A549 (cell line): ENCODE data around the gene GAGE13. TPM values are rescaled to one million over a fixed set of nuclear protein-coding genes. Genes with fewer than 3 reads are reported as not detected.
"Not testable (repeated sequence)": the region's sequence is repeated elsewhere in the genome, so short reads cannot be mapped to it uniquely, and the experiment has no call there.

ENCODE experiments used
- ATAC-seq, 2 experiments: fragments of 200-7000 bp in 1 of 2; fragments of >200 bp in 1 of 2; cut with Nextera tagmentation in 1 of 2; cut with Tn5 transposase in 1 of 2; 3 replicates each; pipeline versions ENCODE4 v1.8.0 to v1.9.1; 2018 to 2020; ENCODE audit warnings: mild to moderate bottlenecking in 1 of 2, moderate library complexity in 1 of 2
- CTCF ChIA-PET: fragments of 300-600 bp; sonication (Branson Sonifier 250); formaldehyde crosslinking; extraction: SDS; loops from one replicate; lab custom pipeline; 2021; ENCODE audit warnings: antibody characterized with exemption, inconsistent platforms; lab: Yijun Ruan, JAX
- POLR2A ChIA-PET: fragments of 350-600 bp; formaldehyde crosslinking; extraction: SDS; loops from one replicate; lab custom pipeline; 2021; ENCODE audit warnings: antibody characterized with exemption, inconsistent platforms; lab: Yijun Ruan, JAX
- DNase-seq, 2 experiments: peaks; one replicate each; pipeline versions ENCODE4 v3.0.0 to v3.0.0-alpha.2; 2011 to 2016; ENCODE audit warnings: low read depth in 1 of 2, low spot score in 1 of 2
- FAIRE-seq: peaks from 2 replicates; lab custom pipeline; 2011; peaks lifted over from hg19 to GRCh38; lab: Jason Lieb, UNC
- H3K27ac ChIP-seq, 2 experiments: fragments of >200 bp; sonication (Bioruptor Twin); formaldehyde crosslinking; 3 replicates each; pipeline ENCODE4 v1.5.1; 2016 to 2017
- H3K4me1 ChIP-seq: fragments of >200 bp; sonication (Bioruptor Twin); formaldehyde crosslinking; 3 replicates; pipeline ENCODE4 v1.6.1; 2016
- H3K4me2 ChIP-seq: fragments of >200 bp; sonication (Bioruptor Twin); formaldehyde crosslinking; 3 replicates; pipeline ENCODE4 v1.6.1; 2016
- H3K4me3 ChIP-seq: fragments of >200 bp; sonication (Bioruptor Twin); formaldehyde crosslinking; 3 replicates; pipeline ENCODE4 v1.5.1; 2016
- H3K9me3 ChIP-seq: fragments of >200 bp; sonication (Bioruptor Twin); formaldehyde crosslinking; 3 replicates; pipeline ENCODE4 v1.6.1; 2016
- BHLHE40 ChIP-seq: IDR thresholded peaks from 2 replicates; pipeline ENCODE4 v1.6.1; 2012; ENCODE audit warnings: low read depth, low read length, inconsistent platforms
- CBX2 ChIP-seq: fragments of 200-600 bp; sonication (generic); IDR thresholded peaks from 2 replicates; pipeline ENCODE4 v1.6.1; 2016; ENCODE audit warnings: low read depth, mild to moderate bottlenecking, borderline replicate concordance
- CBX8 ChIP-seq: fragments of 200-600 bp; sonication (generic); IDR thresholded peaks from 2 replicates; pipeline ENCODE4 v1.6.1; 2016
- CHD2 ChIP-seq: fragments of 150-350 bp; IDR thresholded peaks from 2 replicates; pipeline ENCODE4 v1.6.1; 2014; ENCODE audit warnings: low read length; ENCODE audit not compliant: partially characterized antibody
- CTCF ChIP-seq: fragments of >200 bp; sonication (Bioruptor Twin); formaldehyde crosslinking; IDR thresholded peaks from 3 replicates; pipeline ENCODE4 v1.5.1; 2016
- EHF ChIP-seq: fragments of 250-450 bp; sonication (Bioruptor Pico); IDR thresholded peaks from 2 replicates; pipeline ENCODE4 v1.5.0; 2020; ENCODE audit warnings: mild to moderate bottlenecking
- EHMT2 ChIP-seq: fragments of 200-600 bp; sonication (generic); IDR thresholded peaks from 2 replicates; pipeline ENCODE4 v1.6.1; 2016; ENCODE audit warnings: antibody characterized with exemption, low read depth, mild to moderate bottlenecking, moderate library complexity
- ESRRA ChIP-seq: fragments of 150-350 bp; IDR thresholded peaks from 2 replicates; pipeline ENCODE4 v1.6.1; 2014; ENCODE audit warnings: mild to moderate bottlenecking, low read length, borderline replicate concordance
- GATA3 ChIP-seq: IDR thresholded peaks from 2 replicates; pipeline ENCODE4 v1.6.1; 2012; ENCODE audit warnings: borderline replicate concordance
- HDAC2 ChIP-seq: fragments of 200-600 bp; sonication (generic); IDR thresholded peaks from 2 replicates; pipeline ENCODE4 v1.6.1; 2016
- HMGXB4 ChIP-seq: fragments of 250-450 bp; sonication (Bioruptor Pico); IDR thresholded peaks from 2 replicates; pipeline ENCODE4 v1.5.0; 2021; ENCODE audit warnings: mild to moderate bottlenecking, moderate library complexity, borderline replicate concordance
- HOXA7 ChIP-seq: fragments of 250-450 bp; sonication (Bioruptor Pico); IDR thresholded peaks from 2 replicates; pipeline ENCODE4 v1.5.0; 2020; ENCODE audit warnings: mild to moderate bottlenecking, moderate library complexity
- HOXB13 ChIP-seq: fragments of 250-450 bp; sonication (Bioruptor Pico); IDR thresholded peaks from 2 replicates; pipeline ENCODE4 v1.5.0; 2020; ENCODE audit warnings: low read depth, mild to moderate bottlenecking, moderate library complexity
- MAX ChIP-seq: IDR thresholded peaks from 2 replicates; pipeline ENCODE4 v1.6.1; 2012
- NPAS2 ChIP-seq: fragments of 250-450 bp; sonication (Bioruptor Pico); IDR thresholded peaks from 2 replicates; pipeline ENCODE4 v1.8.0; 2022; ENCODE audit warnings: mild to moderate bottlenecking, moderate library complexity, borderline replicate concordance
- RAD21 ChIP-seq, 2 experiments: fragments of >200 bp in 1 of 2; sonication (Bioruptor Twin) in 1 of 2; formaldehyde crosslinking in 1 of 2; IDR thresholded peaks in 1 of 2; conservative IDR thresholded peaks in 1 of 2; 2 replicates in 1 of 2; 3 replicates in 1 of 2; pipeline ENCODE4 v1.6.1; 2012 to 2018; ENCODE audit warnings: inconsistent platforms in 1 of 2
- RCOR1 ChIP-seq: fragments of 150-350 bp; IDR thresholded peaks from 2 replicates; pipeline ENCODE4 v1.6.1; 2014; ENCODE audit warnings: antibody characterized with exemption, low read length, low read depth
- RFX5 ChIP-seq: fragments of 450-650 bp; IDR thresholded peaks from 2 replicates; pipeline ENCODE4 v1.7.1; 2014; ENCODE audit warnings: antibody characterized with exemption, mild to moderate bottlenecking, moderate library complexity
- RNF2 ChIP-seq: fragments of 200-600 bp; sonication (generic); IDR thresholded peaks from 2 replicates; pipeline ENCODE4 v1.6.1; 2016; ENCODE audit warnings: low read depth, mild to moderate bottlenecking, antibody characterized with exemption, moderate library complexity, borderline replicate concordance
- SMC3 ChIP-seq: fragments of >200 bp; sonication (Bioruptor Twin); formaldehyde crosslinking; IDR thresholded peaks from 3 replicates; pipeline ENCODE4 v1.6.1; 2018; ENCODE audit warnings: inconsistent platforms
- SREBF2 ChIP-seq: fragments of 450-650 bp; IDR thresholded peaks from 2 replicates; pipeline ENCODE4 v1.6.1; 2014; ENCODE audit warnings: mild to moderate bottlenecking, moderate library complexity
- TFCP2L1 ChIP-seq: fragments of 250-450 bp; sonication (Bioruptor Pico); IDR thresholded peaks from 2 replicates; pipeline ENCODE4 v1.5.0; 2021; ENCODE audit warnings: mild to moderate bottlenecking
- TP53 ChIP-seq: fragments of 250-450 bp; sonication (Bioruptor Pico); IDR thresholded peaks from 2 replicates; pipeline ENCODE4 v1.5.0; 2021; ENCODE audit warnings: mild to moderate bottlenecking, moderate library complexity
- USF2 ChIP-seq: fragments of 450-650 bp; IDR thresholded peaks from 2 replicates; pipeline ENCODE4 v1.6.1; 2014; ENCODE audit warnings: antibody characterized with exemption
- ZFP36 ChIP-seq: fragments of 450-650 bp; IDR thresholded peaks from 2 replicates; pipeline ENCODE4 v1.6.1; 2014; ENCODE audit warnings: borderline replicate concordance; ENCODE audit not compliant: partially characterized antibody
- ZSCAN20 ChIP-seq: fragments of 250-450 bp; sonication (Bioruptor Pico); IDR thresholded peaks from 2 replicates; pipeline ENCODE4 v1.8.0; 2022; ENCODE audit warnings: mild to moderate bottlenecking, moderate library complexity
- WGBS: methylation state at CpG from one replicate; pipeline ENCODE4 v1.1.6; 2017; ENCODE audit errors: missing lambda C conversion rate; 5-methylcytosine and 5-hydroxymethylcytosine counted together
- polyA minus RNA-seq: library from RNA; depleted of rRNA, polyadenylated mRNA; stranded (reverse); fragments of >200 nt; gene quantifications from 2 replicates; pipeline ENCODE4 v1.2.3, GENCODE V29; 2011; rRNA and poly(A)+ RNA removed
- polyA plus RNA-seq, 4 experiments: library from polyadenylated mRNA; depleted of rRNA in 3 of 4; stranded (reverse); fragments of >200 nt; fragmentation: RNase III in 1 of 4; extraction: RNeasy Plus Mini Kit Qiagen cat#74134 plus additional on column Dnase treatment in 1 of 4; gene quantifications; 2 replicates in 3 of 4; 3 replicates in 1 of 4; pipeline ENCODE4 v1.2.3, GENCODE V29; 2011 to 2017

GAGE13 gene
- polyA plus RNA-seq (2011; rRNA removed) (not detected in 2 replicates), polyA plus RNA-seq (2017; fragmentation: RNase III; extraction: RNeasy Plus Mini Kit Qiagen cat#74134 plus additional on column Dnase treatment) (not detected in 3 replicates), polyA minus RNA-seq (not detected in 2 replicates)
- not detected in 2 replicates for polyA plus RNA-seq (2012; cell fraction: cytosol; rRNA removed)
- polyA plus RNA-seq (2012; cell fraction: nucleus; rRNA removed) = not detected in 2 replicates

- H3K9me3 ChIP-seq, POLR2A ChIA-PET, FAIRE-seq, H3K4me2 ChIP-seq, H3K4me3 ChIP-seq, ATAC-seq, DNase-seq, CTCF ChIA-PET, H3K27ac ChIP-seq, H3K4me1 ChIP-seq: not testable (repeated sequence)
- no CpG with 5 or more reads among the region's 16 CpGs for WGBS
Measured at GRCh38 chrX:49331282-49331681, at the start of gene GAGE13. TSS of gene GAGE13 (plus strand) at chrX:49331582. CDS start at chrX:49332738, 1,156 bp downstream.

GRCh38 chrX:49282647-49283011 is 48.8 kb upstream of the GAGE13 start:
- DNase-seq = peak in 1 of 2 experiments; percentile 38
- no peak for FAIRE-seq
- WGBS = 53% methylated on average over 11 of the region's 11 CpGs

GRCh38 chrX:49284212-49284611 is 47.2 kb upstream of the GAGE13 start:
- WGBS = 62% methylated on average over 3 of the region's 3 CpGs
- Histone ChIP-seq H3K4me3 (no peak overlapping the region), H3K9me3 (no peaks in the 10 kb centered on the region), H3K27ac (no peak overlapping the region), H3K4me1 (no peaks in the 10 kb centered on the region), H3K4me2 (no peak overlapping the region)
- ATAC-seq (no peak), FAIRE-seq (peak; percentile 46), DNase-seq (no peak)
- ChIA-PET POLR2A (no interaction called here), CTCF (interaction anchor here (1.0 kb wide), 1 partner anchor 23 kb away, joined by 3 read pairs; no protein-coding TSS in a partner anchor)
- TF ChIP-seq EHF (CRISPR knock-in tag) (no peak), HMGXB4 (no peak), CHD2 (no peak), HOXA7 (no peak), HDAC2 (no peak), USF2 (no peak), HOXB13 (CRISPR knock-in tag) (no peak), NPAS2 (no peak)

More at GRCh38 chrX:49282647-49283011, 48.8 kb upstream of the GAGE13 start:
- Histone ChIP-seq H3K4me1 (no peaks in the 10 kb centered on the region), H3K27ac (no peak overlapping the region), H3K4me2 (no peak overlapping the region), H3K9me3 (no peaks in the 10 kb centered on the region), H3K4me3 (no peak overlapping the region)
- peak; percentile 87 to 91 for ATAC-seq
- TF ChIP-seq CBX8 (no peak), SMC3 (no peak), ZSCAN20 (CRISPR knock-in tag) (no peak), MAX (no peak), USF2 (no peak), BHLHE40 (no peak), HOXB13 (CRISPR knock-in tag) (no peak), RFX5 (peak; percentile 73), RCOR1 (no peak), CHD2 (no peak), GATA3 (no peak), ZFP36 (no peak), SREBF2 (no peak), TP53 (CRISPR knock-in tag) (no peak), RAD21 (conservative IDR thresholded peaks at IDR 0.05 in 1 of 2, IDR thresholded peaks at IDR 0.05 in 1 of 2) (peak; percentile 10 to 11; a peak in 1 of 5 replicates), ESRRA (no peak), EHMT2 (no peak), CBX2 (no peak), RNF2 (no peak), CTCF (0 out of 3 replicates have a peak, but pooled peaks have one; percentile 13), TFCP2L1 (CRISPR knock-in tag) (no peak)
- ChIA-PET CTCF (no interaction called here), POLR2A (no interaction called here)
